GM20000 (cell line): ENCODE results near the gene KCNMB1.

Experiments used
- DNase-seq: peaks from one replicate; pipeline ENCODE4 v3.0.0; 2012; ENCODE audit warnings: low spot score
- CTCF ChIP-seq: IDR thresholded peaks from 2 replicates; pipeline ENCODE4 v1.5.1; 2012; ENCODE audit warnings: mild to moderate bottlenecking, control low read depth; ENCODE audit errors: extremely low read depth, missing control alignments

Gene KCNMB1

DNA sequence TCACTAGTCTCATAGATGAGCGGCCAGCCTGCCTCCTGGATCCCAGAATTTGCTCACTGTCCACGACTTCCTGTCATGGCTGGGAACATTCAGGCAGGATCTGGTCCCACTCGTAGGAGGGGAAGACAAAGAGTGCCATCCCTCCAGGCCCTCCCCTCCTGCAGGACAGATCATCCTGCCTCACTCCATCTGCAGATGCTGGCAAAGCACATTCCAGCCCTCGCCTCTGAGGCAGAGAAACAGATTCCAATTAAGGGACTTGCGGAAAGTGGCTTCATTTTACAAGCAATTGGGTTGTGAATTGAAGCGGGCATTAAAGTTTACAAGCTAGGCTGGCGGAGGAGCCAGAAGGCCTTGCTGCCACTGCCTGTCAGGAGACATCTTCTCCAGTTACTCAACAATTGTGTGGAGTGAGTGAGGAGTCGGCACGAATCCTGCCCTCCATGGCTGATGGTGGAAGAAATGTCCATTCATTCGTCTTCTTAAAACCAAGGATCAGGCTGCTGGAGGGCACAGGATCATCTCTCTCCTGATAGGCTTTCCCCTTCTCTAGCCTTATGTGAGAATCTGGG lies 41.8 kb upstream of the KCNMB1 start:
- no peak for TF ChIP-seq CTCF
- DNase-seq, result no peak

GRCh38 chr5:170430256-170430655 lies 41.1 kb upstream of the KCNMB1 start:
- DNase-seq, result no peak
- TF ChIP-seq CTCF, result no peak

GRCh38 chr5:170429014-170429413 lies 39.8 kb upstream of the KCNMB1 start:
- TF ChIP-seq CTCF, result no peak
- no peak for DNase-seq

DNA sequence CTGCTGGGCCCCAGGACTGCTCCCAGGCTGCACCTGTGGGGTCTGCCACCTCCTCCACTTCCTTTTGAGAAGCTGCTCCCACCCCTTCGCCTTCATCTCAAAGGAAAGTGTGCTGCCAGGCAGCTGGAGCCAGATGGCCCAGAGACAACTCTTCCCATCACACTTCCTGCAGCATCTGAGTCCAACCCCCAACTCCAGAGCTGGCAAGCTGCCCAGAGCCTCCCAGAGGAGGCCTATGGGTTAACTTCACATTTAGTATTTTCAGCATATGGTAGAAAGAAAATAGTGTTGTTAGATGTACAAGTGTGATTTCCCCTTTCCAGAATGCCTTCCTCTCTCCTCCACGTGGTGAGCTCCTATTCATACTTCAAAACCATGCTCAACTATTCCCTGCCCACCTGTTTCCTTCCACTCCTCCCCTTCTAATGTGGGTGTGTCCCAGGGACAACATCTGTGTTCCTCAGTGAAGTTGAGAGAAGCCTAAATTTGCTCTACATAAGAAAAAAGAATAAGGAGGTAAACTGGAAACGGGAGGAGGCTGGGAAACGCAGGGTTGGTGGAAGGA lies 38.6 kb upstream of the KCNMB1 start:
- no peak for TF ChIP-seq CTCF
- no peak for DNase-seq

GRCh38 chr5:170426786-170427185 lies 37.6 kb upstream of the KCNMB1 start:
- DNase-seq, result no peak
- no peak for TF ChIP-seq CTCF

GRCh38 chr5:170426149-170426767 lies 37.1 kb upstream of the KCNMB1 start:
- peak; percentile 37 for DNase-seq
- TF ChIP-seq CTCF, result peak; percentile 24

- DNase-seq, result no peak
- no peak for TF ChIP-seq CTCF
Measured at GRCh38 chr5:170425731-170426130, 36.6 kb upstream of the KCNMB1 start.
